ENCODE results near the gene HSF2.

HSF2 gene, protein sequence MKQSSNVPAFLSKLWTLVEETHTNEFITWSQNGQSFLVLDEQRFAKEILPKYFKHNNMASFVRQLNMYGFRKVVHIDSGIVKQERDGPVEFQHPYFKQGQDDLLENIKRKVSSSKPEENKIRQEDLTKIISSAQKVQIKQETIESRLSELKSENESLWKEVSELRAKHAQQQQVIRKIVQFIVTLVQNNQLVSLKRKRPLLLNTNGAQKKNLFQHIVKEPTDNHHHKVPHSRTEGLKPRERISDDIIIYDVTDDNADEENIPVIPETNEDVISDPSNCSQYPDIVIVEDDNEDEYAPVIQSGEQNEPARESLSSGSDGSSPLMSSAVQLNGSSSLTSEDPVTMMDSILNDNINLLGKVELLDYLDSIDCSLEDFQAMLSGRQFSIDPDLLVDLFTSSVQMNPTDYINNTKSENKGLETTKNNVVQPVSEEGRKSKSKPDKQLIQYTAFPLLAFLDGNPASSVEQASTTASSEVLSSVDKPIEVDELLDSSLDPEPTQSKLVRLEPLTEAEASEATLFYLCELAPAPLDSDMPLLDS

DNA sequence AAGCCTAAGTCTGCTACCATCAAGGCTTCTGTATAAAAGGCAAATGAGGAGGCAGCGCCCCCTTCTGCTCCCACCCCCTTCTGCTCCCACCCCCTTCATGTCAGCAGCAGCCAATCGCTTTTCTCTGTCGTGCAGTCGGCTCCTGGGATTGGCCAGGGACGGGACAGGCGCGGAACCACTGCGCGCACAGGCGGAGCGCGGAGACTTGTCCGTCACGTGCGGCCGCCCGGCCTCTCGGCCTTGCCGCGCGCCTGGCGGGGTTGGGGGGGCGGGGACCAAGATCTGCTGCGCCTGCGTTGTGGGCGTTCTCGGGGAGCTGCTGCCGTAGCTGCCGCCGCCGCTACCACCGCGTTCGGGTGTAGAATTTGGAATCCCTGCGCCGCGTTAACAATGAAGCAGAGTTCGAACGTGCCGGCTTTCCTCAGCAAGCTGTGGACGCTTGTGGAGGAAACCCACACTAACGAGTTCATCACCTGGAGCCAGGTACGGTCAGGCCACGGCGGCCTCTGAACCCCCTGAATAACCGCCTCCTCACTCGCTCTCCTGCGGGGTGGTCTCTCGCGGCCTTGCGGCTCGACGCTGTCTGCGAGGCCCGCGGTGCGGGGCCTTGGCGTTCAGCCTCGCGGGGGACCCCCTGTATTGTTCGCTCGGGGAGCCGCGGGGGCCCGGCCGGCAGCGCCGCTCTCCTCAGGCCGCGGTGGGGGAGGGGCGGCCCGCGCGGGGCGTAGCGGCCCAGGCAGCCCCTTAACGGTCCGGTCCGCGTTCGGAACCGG, at the start of gene HSF2:
Gene HSF2, plus strand, starts transcription at position 305 of the 773 bp plus-strand sequence. Its CDS starts 86 bp downstream, at position 391.
- in situ Hi-C loops (cut with MboI; ENCODE audit: low sequenced_read_pairs) = no loop called here

DNA sequence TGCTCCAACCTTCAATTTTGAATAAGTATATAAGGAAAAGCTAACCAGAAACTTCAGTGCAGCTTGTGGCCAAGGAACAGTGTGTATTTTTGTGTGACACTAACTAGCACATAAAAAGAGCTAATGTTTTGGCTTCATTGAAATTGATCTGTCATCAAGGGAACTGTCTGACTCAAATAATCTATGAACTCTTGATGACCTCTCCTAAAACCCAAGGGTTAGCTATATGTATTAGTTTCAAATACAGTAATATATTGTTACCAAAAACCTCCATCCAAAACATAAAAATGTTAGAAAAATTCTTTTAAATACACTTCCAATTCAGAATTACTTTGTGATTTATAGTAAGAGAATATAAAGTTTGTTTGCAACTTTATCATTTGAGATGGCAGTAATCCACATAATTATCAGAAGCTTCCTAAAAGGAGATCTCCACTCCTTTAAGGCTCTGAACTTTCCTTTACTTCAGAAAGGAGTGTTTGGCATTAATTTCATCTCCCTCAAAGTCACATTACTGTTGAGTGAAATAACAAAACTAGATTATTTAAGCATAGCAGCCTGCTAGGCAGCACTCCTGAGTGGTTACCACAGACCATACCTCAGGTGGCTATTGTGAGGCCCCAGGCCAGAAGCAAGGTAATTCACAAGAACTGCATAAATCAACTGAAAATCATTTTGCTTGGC, 46.3 kb upstream of the HSF2 start:
- in situ Hi-C loops (cut with MboI; ENCODE audit: low sequenced_read_pairs) = no loop called here

DNA sequence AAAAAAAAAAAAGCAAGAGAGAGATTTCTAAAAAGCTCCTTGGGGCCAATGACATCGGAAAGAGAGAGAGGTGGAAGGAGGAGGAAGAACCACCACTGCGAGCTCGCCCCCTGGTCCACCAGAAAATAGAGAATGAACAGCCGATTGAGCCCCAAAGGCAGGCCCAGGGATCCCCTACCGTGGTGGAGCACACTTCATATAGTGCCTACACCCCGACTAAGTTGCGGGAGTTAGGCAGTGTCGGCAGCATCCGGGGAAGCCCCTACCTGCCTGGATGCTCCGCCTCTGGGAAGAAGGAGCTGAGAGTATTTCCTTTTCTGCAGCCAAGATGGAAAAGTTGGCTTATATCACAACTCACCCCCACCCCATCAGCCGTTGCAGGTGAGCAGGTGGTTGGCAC, 38.6 kb upstream of the HSF2 start:
- in situ Hi-C loops (cut with MboI; ENCODE audit: low sequenced_read_pairs) = no loop called here

DNA sequence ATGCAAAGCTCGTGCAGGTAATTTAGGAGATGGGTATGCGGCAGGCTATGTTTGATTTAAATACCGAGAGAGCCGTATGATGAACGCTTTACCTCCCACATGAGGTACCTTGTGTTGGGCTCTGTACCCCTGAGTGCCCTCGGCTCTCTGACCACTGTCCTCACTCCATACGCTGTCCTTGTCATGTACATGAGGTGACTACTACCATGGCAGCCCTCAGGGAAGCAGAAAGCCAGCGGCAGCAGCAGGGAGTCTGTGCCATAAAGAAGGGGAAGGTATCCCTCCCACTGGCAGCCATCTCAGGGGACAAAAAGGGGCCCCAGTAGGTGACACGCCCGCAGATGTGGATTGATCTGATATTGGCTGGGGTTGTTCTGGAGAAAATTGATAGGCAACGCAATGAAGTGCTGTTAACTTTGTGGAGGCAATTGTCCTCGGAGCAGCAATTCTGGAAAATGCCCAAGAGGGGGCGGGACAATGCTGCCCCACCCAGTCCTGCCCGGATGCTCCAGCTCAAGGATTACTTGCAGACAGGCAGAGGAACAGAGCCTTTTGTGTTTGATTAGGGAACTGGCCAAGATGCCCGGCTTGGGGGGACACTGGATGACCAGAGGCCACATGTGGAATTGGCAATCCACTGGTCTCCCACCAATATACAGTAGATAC, 38.0 kb upstream of the HSF2 start:
- in situ Hi-C loops (cut with MboI; ENCODE audit: low sequenced_read_pairs) = no loop called here

DNA sequence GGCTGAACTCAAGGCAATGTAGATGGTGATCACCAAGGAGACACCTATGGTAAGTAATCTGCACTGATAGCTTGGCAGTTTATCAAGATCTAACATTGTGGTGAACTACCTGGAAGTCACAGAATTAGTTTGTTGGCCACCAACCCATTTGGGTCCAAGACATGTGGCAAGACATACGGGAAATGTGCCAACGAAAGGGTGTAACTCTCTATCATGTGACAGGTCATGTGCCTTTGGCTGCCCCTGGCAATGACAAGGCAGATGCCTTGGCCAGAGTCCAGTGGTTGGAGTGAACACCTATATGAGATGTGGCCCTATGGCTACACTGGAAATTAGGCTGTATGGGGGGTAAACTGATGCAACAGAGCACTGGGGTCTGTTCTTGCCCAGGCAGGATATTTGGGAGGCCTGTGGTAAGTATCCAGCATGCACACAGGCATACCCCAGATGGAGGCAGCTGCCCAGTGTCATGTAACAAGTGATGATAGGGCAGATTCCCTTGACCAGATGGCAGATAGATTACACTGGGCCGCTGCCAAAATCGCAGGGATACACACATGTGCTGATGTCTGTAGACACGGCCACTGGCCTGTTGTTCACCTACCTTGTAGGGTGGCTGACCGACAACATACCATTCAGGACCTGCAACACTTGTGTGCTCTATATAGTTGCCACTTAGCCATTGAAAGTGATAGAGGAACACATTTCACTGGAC, 35.5 kb upstream of the HSF2 start:
- in situ Hi-C loops (cut with MboI; ENCODE audit: low sequenced_read_pairs) = no loop called here

DNA sequence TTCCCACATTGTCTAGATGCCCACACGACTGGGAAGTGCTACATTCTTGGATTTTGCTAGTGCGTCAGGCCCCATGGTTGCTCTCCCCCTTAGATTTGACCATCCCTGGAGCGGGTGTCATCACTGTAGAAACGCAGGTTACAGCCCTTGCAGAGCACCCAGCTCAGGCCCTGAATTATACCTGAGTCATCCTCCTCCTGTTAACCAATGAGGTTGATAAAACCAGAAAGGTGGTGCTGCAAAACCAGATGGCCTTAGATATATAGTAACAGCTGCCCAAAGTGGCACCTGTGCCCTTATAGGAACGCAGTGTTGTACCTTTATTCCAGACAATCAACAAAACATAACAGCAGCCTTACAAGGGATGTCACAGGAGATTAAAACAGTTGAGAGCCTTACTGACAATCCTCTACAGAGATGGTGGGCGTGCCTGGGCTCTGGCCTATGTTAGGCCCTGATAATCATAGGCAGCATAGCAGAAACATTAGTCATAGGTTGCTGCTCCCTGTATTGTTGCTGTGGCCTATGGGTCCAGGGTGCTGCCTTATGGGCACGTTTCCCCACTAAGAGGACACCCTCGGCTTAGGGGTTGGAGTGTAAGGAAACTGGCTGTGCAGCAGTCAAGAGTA, 33.6 kb upstream of the HSF2 start:
- in situ Hi-C loops (cut with MboI; ENCODE audit: low sequenced_read_pairs) = no loop called here

DNA sequence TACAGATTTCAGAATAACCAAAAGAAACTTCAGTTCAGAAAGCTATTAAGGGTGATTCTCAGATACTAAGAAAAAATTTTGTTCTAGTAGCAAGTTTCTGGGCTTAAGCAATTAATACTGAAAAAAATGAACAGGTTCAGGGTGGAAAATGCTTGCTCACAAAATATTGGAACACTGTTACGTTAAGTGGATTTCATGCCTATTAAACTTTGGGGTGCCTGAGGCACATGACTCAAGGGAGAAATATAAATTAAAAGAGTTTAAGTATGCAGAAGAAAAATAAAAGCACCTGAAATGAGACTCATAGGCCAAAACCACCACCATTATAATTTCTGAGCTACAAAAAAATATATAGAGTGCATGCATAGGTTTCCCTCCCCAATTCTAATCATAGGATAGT, 32.3 kb upstream of the HSF2 start:
- in situ Hi-C loops (cut with MboI; ENCODE audit: low sequenced_read_pairs) = no loop called here

DNA sequence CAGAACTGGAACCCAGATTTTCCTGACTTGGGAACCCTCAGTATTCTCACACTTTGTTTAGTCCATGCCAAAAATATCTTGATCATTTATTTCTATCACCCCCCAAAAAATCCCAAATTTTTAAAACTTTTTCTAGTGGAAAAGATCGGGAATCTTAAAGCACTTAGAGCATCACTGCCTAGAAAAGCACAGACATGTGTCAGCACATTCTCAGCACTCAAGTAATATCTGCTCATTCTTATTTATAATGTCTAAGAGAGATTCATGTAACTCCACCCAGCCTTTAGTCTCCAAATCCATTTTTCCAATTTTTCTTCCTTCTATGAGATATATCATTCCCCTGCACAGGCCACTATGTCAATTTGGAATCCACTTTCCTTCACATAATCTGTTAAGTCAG, 29.9 kb upstream of the HSF2 start:
- in situ Hi-C loops (cut with MboI; ENCODE audit: low sequenced_read_pairs) = no loop called here

DNA sequence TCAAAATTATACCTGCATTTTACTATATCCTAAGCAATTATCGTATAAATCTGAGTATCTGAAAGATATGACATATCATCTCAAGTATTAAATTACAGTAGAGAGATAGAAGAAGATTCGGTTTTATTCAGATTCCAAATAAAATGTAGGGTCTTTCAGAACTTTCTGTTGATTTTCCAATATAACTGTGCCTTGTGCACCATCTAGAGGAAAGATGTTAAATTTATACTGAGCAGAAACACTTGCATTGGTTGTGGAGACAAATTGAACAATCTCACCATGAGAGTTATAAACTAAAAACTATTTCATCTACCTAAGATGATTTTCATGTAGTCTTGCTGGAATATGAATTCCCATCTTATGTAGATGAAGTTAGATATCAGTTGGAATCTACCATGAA, 26.8 kb upstream of the HSF2 start:
- in situ Hi-C loops (cut with MboI; ENCODE audit: low sequenced_read_pairs) = no loop called here

DNA sequence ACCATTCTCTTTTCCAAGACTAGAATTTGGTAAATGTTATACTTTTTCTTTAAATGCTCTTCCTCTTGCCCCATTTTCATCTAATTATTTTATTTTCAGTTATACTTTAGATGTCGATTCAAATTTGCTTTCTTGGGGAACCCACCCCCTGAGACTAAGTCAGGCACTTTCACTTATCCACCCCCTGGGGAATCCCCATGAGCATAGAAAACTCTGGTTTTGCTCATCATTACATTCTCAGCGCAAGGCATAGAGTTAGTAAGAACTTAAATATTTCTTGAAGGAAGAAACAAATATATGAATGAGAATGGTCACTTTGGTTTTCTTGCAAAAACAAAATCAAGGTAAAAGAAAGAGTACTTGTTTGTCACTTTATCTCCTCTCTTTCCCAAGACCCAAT, 25.1 kb upstream of the HSF2 start:
- in situ Hi-C loops (cut with MboI; ENCODE audit: low sequenced_read_pairs) = no loop called here

DNA sequence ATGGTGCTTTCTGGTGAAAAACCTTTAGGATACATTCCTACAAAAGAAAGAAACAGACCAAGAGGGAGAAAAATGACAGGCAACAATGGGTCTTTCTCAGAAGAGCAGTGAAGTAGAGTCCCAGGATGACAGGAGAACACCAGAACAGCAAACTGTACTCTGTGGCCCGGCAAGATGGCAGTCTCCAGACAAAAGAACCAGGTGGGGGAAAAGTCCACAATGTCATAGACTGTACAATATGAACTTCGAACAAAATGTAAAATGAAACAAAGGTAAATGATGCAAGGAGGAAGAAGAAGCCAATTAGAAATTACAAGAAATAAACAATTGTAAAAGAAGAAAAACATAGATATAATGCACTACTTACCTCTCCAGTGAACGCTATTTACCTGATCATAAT, 23.2 kb upstream of the HSF2 start:
- in situ Hi-C loops (cut with MboI; ENCODE audit: low sequenced_read_pairs) = no loop called here

DNA sequence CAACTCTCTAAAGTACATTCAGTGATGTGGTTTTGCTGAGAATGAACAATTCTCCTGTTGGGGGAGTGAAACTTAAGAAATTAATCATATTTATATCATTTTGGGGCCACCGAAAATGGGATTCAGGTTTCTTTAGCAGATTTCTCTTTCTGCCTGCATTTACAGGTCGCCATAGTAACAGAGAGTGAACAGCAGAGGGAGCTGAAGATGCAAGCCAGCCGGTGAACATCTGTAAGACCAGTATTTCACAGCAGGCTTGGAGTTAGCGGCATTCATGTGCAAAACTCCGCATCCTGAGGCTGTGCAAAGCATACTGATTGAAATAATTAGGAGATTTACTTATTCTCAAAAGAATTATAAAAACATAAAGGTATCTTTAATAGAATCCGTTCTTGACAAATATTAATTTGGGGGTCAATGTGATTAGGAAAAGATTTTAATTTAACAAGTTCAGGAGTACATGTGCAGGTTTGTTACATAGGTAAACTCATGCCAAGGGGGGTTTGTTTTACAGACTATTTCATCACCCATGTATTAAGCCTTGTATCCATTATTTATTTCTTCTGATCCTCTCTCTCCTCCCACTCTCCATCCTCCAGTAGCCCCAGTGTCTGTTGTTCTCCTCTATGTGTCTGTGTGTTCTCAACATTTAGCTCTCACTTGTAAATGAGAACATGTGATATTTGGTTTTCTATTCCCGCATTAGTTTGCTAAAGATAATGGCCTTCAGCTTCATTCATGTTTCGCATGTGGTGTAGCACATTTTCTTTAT, 17.8 kb upstream of the HSF2 start:
- in situ Hi-C loops (cut with MboI; ENCODE audit: low sequenced_read_pairs) = no loop called here

DNA sequence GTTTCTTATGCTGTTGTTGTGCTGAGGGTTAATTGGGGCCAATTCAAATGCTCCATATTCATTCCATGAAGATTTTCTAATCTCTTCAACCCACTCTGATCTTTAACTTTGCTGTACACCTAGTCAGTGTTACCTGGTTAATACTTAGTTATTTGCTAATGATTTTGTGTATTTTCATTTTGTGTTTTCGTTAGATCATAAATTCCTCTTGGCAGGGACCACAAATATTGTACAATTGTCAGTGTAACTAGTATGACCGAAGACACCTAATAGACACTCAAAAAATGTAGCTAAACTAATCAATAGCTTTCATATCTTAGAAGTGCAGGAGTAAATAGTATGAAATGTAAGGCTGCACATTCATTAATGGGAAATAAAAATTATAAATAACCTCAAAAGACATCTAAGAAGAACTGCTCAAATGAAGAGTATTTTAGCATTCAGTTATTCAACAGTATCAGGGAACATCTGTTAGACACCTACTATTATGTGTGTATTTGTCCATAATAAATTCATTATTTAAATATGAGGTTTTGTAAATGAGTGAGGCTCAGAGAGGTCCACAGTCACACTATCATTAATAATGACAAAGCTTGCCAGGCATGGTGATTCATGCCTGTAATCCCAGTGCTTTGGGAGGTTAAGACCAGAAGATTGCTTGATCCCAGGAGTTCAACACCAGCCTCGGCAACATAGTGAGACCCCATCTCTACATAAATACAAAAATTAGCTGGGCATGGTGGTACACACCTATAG, 13.4 kb upstream of the HSF2 start:
- in situ Hi-C loops (cut with MboI; ENCODE audit: low sequenced_read_pairs) = no loop called here

DNA sequence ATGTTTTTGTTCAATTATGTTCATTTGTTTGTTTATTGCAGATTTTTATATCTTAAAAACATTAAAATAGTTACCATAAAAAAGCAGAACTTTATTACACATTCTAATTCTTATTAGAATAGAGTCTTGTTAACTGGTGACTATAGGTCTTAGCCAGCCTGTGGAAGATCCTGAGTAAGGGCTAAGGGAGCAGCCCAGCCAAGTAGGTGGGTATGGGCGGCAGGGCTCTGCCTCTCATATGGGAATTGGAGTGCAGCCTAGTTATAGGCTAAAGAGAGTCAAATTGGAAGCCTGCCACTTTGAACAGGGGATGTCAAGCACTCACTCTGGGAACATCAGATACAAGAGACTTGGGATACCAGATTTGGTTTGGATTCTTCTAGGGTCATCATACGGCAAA, 10.5 kb upstream of the HSF2 start:
- in situ Hi-C loops (cut with MboI; ENCODE audit: low sequenced_read_pairs) = no loop called here

DNA sequence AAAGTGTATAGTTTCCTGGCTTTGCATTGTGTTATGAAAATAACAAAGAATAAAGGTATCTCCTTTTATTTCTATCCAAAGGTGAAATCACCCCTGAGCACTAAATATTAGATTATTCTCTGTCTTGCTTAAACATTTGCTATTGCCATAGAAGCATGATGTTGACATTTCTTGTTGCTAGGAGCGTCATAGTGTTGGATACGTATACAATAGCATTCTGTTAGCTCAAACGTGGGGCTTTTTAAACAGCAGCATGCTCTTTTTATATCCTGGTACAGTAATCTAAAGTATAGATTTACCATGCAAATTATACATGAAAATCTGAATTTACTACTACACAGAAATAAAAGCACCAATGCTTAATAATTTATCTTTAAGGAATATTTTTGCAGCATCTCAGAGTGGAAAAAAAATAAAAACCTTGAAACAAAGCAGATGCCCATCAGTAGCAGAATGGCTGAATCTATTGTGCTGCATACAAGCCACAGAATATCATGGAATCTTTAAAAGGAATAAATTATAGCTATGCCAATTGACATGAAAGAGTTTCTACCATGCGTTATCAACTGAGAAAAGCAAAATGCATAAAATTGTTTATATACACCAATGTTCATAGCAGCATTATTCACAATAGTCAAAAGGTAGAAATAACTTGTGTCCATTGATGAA, 9.6 kb upstream of the HSF2 start:
- in situ Hi-C loops (cut with MboI; ENCODE audit: low sequenced_read_pairs) = no loop called here

DNA sequence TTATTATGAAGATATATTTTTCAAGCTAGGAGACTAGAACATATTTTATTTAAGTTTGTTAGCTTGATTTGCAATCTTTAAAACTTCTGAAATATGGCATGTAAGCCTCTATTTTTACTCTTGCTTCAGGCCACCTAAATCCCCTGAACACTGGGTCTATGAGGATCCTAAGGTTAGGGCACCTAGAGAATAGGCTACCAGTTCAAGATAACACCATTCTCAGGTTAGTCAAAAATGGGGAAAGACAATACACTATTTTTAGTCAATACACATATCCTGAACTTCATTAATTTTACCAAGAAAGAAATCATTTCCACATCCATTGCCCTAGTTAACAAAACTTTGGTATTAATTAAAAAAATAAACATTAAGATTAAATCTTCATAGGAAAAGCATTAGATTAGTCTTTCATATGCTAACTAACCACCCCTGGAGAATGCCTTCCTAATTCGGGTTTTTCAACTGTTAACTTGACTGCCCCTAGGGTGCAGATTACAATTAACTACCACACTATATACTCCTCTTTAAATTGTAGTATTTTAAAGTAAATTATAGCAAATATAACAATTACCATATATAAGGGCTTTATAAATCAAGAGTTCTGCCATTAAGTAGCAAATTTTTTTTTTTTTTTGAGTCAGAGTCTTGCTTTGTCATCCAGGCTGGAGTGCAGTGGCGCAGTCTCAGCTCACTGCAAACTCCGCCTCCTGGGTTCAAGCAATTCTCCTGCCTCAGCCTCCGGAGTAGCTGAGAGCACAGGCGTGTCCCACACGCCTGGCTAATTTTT, 6.7 kb upstream of the HSF2 start:
- in situ Hi-C loops (cut with MboI; ENCODE audit: low sequenced_read_pairs) = no loop called here

DNA sequence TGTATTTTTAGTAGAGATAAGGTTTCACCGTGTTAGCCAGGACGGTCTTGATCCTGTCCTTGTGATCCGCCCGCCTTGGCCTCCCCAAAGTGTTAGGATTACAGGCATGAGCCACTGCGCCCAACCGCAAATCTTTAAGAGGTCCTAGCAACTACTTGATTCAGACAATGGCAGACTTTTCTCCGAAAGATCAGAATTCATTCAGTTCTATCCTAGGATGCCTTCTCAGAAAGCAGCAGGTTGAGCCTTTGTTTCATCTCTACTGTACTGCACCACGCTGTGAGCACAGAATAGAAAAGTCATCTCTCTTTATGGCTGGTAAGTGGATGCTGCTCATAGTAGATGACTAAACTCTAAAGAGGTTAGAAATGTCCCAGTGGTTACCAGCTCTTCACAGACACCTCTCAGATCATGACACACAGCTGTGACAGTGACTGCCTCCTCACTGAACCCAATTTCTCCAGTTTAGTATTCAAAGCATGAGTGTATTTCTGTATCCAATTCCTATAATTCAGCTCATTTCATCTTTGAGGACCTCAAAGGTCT, 6.0 kb upstream of the HSF2 start:
- in situ Hi-C loops (cut with MboI; ENCODE audit: low sequenced_read_pairs) = no loop called here

Data from HL-60/S4 treated with retinoic acid at 250 ng/mL for 4 days and 3 days (cell line).